GM18502 (cell line): ENCODE results near the gene BIRC6.
A peak's percentile ranks its signal among the peaks of the same experiment; 100 is the strongest.
"Not testable (repeated sequence)": the region's sequence is repeated elsewhere in the genome, so short reads cannot be mapped to it uniquely, and the experiment has no call there.

Experiments
- ATAC-seq: cut with Tn5 transposase; IDR thresholded peaks from one replicate; pipeline ENCODE4 v1.9.1; 2021; ENCODE audit warnings: mild to moderate bottlenecking; ENCODE audit not compliant: unreplicated experiment, poor library complexity

The BIRC6 gene

DNA sequence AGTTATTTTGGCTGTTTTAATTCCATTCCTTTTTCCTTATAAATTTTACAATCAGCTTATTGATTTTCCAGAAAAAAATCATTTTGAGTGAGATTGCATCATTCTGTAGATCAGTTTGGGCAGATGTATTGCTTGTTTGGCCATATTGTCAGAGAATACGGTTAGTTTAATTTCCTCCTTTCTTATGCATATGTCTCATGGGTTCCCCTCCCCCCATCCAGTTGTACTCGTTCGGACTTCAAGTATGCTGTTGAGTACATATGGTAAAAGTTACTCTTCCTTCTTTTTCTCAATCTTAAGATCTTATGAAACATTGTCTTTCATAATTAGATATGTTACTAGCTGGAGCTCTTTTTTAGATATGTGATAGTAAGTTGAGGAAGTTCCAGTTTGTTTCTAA is 139.8 kb downstream of the BIRC6 start:
- no peak for ATAC-seq

DNA sequence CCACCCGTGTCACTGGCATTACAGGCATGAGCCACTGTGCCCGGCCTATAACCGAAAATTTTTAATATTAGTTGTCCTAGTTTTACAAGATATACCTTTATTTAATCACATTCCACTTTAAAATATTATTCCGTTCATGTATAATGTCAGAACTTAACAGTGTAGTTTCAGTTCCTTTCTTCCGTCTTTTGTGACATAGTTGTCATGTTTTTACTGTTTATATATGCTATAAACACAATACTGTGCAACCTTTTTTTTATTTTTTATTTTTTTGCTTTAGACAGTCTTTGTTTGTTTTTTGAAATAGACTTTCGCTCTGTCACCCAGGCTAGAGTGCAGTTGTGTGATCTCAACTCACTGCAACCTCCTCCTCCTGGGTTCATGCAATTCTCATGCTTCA is 141.5 kb downstream of the BIRC6 start:
- ATAC-seq, result no peak

DNA sequence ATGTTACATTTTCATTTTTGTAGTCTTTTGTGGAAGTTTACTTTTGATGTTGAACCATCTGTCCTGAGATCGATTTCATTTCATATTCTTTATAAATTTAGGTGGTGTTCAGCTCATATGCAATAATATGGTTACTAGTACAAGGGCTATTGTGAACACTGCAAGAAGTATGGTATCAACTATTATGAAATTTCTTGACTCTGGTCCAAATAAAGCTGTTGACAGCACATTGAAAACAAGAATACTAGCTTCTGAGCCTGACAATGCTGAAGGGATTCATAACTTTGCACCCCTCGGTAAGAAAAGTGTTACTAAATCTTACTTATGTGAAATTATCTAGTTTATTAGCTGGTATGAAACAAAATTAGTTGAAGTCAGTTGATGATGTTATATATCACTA is 146.1 kb downstream of the BIRC6 start:
- no peak for ATAC-seq

DNA sequence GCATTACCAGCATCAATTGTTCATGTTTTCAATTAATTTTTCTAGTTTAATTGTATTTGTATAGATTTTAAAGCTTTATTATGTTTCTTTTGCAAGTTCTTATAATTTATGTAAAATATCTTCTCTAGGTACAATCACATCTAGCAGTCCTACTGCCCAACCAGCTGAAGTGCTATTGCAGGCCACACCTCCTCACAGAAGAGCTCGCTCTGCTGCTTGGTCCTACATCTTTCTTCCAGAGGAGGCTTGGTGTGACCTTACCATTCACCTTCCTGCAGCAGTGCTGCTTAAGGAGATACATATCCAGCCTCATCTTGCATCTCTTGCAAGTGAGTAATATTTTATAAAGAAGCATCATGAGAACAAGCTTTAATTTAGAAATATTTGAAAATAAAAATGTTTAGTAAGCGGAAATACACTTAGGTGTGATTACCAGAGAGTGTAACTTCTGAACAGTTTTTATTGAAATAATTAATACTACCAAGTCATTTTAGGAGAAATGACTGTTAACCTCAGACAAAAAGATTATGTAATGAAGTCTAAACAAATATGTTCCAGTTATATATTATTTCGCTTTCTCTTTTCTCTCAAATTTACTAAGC is 148.2 kb downstream of the BIRC6 start:
- no peak for ATAC-seq

DNA sequence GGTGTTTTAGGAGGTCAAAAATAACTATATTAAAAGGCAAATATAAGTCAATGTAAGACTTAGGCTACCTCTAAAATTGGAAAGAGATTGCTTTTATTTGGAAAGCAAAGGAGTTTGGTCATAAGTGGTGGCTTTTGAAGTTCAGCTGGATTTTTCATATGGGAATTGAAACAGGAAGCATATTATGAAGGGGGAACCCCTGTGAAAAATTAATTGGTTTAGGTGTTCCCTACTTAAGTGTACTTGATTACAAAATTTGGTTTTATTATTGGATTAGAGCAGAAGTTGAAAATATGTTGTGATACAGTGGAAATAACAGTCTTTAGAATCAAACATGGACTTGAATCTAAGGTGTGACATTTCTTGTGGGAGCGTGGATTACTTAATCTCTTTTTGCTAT is 149.6 kb downstream of the BIRC6 start:
- no peak for ATAC-seq

DNA sequence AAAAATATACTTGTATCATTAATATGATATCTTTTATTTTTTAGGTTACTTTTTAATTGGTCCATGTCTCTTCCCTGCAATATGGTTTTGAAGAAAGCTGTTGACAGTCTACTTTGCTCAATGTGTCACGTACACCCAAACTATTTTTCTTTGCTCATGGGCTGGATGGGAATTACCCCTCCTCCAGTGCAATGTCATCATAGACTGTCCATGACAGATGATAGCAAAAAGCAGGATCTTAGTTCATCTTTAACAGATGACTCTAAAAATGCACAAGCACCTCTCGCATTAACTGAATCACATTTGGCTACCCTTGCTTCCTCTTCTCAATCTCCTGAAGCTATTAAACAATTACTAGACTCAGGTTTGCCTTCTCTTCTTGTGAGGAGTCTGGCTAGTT is 158.1 kb downstream of the BIRC6 start:
- ATAC-seq, result no peak

DNA sequence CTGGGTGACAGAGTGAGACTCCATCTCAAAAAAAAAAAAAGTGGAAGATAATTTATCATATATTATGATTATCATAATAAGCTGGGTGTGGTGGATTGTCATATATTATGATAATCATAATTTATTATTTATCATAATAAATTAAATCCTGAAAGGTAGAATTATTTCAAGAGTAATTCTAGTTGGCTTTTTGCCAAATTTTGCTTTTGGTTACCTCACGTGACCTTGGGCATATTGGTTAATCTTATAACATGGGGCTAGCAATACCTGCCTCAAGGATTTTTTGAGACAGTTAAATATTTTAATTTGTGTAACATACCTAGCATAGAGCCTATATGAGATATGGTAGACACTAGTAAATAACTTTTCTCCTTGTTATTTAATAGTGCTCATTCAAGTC is 159.7 kb downstream of the BIRC6 start:
- ATAC-seq, result no peak

DNA sequence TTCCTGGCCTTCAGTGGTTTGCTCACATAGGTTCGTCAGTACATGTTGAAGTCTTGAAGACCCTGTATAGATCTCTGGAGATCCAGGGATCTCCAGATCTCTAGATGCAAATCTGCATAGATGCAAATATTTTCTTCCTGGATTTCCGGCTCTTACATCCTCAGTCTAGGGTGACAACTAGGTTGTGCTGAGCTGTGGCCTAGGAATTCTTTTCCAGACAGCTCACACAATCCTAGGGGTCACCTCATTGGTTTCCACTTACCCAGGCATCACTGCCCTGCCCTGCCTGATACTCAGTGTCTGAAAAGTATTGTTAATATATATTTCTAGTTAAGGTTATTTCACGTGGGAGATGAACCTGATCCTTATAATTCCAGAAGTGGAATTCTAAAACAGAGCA is 165.9 kb downstream of the BIRC6 start:
- ATAC-seq, result no peak

DNA sequence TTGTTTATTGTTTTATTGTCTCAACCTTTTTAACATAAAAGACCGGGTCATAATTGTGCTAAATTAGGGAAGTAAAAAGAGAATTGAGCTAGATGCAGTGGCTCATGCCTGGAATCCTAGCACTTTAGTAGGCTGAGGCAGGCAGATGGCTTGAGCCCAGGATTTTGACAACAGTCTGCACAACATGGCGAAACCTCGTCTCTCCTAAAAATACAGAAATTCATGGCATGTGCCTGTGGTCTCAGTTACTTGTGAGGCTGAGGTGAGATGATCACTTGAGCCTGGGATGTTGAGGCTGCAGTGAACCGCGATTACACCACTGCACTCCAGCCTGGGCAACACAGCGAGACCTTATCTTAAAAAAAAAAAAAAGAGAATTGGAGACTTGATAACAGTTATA is 166.9 kb downstream of the BIRC6 start:
- no peak for ATAC-seq

DNA sequence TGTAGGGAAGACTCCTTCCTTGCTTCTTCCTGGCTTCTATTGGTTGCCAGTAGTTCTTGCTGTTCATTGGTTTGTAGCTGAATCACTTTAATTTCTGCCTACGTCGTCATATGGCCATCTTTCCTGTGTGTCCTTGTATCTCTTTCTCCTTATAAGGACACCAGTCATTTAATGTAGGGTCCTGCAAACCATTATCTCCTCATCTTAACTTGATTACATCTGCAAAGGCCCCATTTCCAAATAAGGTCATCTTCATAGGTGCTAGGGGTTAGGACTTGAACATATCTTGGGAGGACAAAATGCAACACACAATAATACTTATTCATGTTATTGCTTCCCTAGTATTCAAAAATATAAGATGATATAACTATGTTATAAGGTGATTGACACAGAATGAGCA is 175.5 kb downstream of the BIRC6 start:
- no peak for ATAC-seq

DNA sequence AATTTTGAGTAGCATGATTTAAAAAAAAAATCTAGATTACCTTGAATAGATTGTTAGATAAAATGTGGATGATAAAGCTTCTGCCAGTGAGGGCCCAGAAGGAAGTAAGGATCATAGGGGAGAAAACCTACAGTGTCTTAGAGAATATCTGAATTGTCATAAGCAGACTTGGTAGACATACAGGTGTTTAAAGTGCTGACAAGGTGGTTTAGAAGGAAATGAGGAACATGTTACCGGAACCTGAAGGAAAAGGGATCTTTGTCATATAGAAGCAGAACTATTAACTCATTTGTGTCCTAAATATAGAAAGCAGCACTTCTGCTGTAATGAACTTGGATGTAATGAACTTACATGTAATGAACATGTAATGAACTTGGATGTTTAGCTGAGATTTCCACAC is 176.1 kb downstream of the BIRC6 start:
- ATAC-seq, result no peak

DNA sequence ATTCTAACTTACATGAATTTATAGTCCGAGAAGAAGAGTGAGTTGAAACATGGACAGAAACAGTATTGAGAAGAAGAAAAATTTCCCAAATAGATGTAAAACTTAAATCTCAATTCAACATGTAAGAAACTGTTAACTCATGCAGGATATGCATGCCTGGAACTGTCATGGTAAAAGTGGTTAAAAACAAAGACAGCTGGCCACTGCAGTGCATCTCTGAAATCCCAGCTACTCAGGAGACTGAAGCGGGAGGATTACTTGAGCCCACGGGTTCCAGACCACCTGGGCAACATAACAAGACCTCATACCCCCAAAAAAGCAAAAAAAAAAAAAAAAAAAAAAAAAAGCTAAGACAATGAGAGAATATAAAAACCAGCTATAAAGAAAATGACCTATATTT is 178.0 kb downstream of the BIRC6 start:
- no peak for ATAC-seq

DNA sequence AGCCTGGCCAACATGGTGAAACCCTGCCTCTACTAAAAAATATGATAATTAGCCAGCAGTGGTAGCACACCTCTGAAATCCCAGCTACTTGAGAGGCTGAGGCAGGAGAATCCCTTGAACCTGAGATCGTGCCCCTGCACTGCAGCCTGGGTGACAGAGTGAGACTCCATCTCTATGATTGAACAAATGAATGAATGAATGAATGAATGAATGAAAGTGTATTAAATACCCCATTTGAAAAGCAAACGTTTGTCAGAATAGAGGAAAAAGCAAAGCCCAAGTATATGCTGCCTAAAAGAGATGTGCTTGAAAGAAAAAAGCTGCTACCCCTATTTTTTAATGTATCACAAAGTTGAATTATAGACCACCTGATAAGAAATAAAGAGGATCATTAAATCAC is 181.9 kb downstream of the BIRC6 start:
- ATAC-seq, result no peak

DNA sequence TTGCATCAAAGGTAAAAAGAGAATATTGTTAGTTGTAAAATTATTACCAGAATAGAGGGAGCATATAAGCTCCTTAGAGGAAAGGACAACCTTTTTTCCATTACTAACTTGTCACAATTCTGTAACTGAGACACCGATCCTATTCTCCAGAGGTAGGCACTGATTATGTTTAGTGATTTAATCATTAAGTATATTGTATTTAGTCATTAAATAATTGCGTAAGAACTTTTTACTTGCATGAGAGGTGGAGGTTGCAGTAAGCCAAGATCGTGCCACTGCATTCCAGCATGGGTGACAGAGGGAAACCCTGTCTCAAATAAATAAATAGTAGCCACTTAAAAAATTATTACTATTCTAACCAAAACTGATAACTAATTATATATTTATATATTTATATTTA is 195.7 kb downstream of the BIRC6 start:
- not testable (repeated sequence) for ATAC-seq

DNA sequence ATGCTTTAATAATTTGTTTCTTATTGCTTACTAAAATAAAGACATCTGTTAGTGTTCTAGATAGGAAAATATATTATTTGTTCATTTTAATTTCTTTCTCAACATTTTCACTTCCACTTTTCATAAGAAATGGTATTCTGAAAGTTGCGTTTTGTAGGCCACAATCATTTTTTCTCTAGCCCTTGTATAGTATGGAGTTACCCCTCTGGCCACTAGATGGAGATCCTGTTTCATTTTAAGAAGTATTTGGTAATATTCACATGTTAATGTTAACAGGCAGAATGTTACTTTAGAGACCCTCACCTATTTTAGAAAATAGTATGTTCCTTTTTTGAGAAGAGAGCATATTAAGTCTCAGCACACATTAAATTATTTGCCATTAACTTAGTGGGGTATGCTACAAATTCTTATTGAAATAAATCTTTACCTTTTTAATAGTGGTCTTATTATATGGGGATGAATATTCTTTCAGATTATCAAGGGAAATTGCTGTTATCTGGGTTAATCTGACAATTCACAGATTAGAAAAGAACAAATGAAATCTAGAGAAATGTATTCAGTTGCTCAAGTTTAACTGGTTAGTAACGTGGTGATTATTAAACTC is 197.1 kb downstream of the BIRC6 start:
- peak; percentile 88 for ATAC-seq

DNA sequence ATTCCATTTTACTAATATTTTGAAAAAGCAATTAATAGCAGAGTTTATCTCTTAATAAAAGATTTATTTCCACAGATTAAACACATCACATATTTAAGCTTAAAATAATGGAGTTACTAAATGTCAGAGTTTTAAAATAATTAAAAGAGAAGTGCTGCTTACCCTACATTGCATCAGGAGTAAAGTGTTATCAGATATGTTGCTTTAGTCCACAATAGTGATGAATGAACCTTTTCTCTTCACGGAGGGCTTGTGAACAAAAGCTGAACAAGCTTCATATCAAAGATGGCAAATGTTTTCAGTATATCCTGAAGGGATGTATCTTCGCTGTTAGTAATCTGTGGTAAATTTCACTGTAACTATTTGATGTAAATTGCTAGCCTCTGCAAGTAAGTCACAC is 201.7 kb downstream of the BIRC6 start:
- ATAC-seq, result no peak

DNA sequence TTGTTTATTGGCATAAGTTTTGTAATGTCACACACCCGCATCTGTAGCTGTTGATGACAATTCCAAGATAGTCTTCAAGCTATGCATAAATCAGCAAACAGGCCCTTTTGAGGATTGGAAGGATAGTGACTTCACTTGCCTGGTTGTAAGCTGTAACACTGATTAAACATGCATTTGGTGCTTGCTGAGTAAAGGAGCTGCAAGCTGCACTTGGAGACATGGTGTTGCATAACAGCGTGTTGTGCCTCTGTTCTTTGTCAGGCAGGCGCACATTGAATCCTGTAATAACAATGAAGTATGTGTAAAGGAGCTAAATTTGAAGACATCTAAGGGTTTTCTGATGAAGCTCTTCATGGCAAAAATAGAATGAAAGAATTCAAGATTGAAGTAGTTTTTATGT is 202.3 kb downstream of the BIRC6 start:
- ATAC-seq, result no peak

DNA sequence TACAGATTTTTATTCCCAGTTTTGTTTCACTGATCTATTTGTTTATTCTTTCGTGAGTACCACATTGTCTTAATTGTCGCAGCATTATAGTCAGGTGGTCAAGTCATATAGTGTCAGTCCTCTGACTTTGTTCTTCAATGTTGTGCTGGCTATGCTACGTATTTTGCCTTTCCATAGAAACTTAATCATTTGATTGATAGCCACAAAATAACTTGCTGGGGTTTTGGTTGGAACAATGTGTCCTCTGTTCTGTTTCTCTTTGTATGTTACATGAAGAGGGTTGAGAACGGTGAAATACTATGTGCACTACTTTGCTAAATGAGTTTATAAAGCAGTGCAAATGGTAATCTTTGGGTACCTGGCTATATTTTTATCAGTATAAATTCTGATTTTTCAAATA is 206.1 kb downstream of the BIRC6 start:
- ATAC-seq, result no peak

DNA sequence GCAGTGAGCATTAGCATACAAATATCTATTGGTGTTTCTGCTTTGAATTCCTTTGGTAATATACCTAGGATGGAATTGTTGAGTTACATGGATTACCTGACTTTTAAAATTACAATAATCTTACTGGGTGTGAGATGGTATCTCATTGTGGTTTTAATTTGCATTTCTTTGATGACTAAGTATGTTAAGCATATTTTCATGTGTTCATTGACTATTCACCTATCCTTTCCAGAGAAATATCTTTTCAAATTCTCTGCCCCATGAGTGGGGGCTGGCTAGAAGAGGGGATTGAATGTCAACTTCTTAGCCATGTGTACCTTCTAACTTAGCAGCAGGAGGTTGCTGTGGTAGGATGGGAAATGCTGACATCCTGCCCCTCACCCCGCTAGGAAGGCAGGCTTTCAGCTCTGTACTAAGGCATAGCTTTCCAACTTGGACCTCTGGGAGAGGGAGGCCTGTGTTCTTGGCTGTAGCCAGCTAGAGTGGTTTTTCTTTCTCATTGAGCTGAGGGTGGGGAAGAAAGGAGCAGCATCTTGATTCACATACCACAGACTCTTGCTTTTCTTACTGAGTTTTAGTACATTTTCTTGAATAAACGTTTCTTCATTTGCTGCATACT is 207.7 kb downstream of the BIRC6 start:
- no peak for ATAC-seq

DNA sequence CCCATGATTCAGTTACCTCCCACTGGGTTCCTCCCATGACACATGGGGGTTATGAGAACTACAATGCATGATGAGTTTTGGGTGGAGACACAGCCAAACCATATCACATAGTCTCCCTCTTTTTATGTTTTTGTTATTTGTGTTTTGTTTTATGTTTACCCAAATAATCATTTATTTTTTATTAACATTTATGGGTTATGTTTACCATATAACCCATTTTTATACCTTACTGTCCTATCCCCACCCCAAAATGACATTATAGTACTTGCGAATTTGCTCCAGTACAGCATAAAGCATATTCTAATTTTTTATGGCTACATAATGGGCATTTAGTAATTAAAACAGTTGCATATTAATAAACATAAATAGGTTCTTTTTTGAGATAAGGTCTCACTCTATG is 209.1 kb downstream of the BIRC6 start:
- ATAC-seq, result no peak

DNA sequence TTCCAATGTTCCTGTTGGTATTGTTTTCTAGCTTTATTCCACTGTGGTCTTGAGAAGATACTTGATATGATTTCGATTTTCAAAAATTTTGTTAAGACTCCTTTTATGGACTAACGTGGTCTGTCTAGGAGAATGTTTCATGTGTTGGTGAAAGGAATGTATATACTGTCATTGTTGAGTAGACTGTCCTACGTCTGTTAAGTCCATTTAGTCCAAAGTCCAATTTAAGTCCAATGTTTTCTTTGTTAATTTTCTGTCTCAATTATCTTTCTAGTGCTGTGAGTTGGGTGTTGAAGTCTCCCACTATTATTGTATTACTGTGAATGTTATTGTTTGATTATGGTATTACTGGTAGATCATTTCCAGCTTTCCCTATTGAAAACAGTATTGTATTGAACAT is 215.2 kb downstream of the BIRC6 start:
- ATAC-seq, result no peak

DNA sequence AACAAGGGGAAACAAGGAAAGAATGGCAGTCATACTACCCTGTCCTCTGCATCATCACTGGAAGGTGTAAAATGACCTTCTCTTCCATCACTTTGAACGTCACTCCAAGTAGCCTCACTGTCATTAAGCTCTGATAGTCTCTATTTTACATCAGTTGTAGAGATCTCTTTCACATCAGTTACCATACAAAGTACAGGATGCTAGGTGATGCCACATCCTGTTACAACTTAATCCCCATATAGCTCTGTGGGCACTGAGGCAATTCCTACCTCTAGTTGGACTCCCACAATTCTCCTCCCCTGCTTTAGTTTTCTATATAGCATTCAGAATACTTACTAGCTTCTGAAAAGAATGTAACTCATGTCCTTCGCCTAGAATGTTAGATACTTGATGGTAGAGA is 215.9 kb downstream of the BIRC6 start:
- no peak for ATAC-seq
